GM12801 (cell line): ENCODE results near the gene CCDC24.

ENCODE experiments used
- CTCF ChIP-seq: IDR thresholded peaks from one replicate; pipeline ENCODE4 v1.5.1; 2011; ENCODE audit warnings: control low read depth; ENCODE audit not compliant: insufficient read length; ENCODE audit errors: extremely low read depth

The CCDC24 gene

GRCh38 chr1:43973981-43974442 lies 17.4 kb upstream of the CCDC24 start:
- TF ChIP-seq CTCF = no peak

- no peak for TF ChIP-seq CTCF
These were observed 16.8 kb upstream of the CCDC24 start, which contains the start of gene ATP6V0B for GRCh38 chr1:43974443-43975248. TSS of gene ATP6V0B (plus strand) at chr1:43974960. CDS start at chr1:43975041, 81 bp downstream.

- TF ChIP-seq CTCF = no peak
These were observed 16.0 kb upstream of the CCDC24 start for GRCh38 chr1:43975249-43975961.

GRCh38 chr1:43976045-43976444 lies 15.4 kb upstream of the CCDC24 start:
- no peak for TF ChIP-seq CTCF

DNA sequence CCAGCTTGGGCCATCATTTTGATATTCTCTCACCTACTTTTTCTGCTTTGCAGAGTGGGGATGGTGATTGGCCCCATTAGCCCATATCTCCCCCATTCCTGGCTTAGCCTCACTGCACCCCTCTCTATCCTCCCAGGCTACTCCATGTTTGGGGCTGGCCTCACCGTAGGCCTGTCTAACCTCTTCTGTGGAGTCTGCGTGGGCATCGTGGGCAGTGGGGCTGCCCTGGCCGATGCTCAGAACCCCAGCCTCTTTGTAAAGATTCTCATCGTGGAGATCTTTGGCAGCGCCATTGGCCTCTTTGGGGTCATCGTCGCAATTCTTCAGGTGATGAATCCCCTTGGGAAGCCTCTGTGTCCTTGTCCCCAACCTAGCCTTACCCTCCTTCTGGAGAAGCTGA lies 14.5 kb upstream of the CCDC24 start:
- no peak for TF ChIP-seq CTCF

GRCh38 chr1:43977376-43978263 lies 13.8 kb upstream of the CCDC24 start:
- no peak for TF ChIP-seq CTCF

- no peak for TF ChIP-seq CTCF
These were observed 13.2 kb upstream of the CCDC24 start for GRCh38 chr1:43978264-43978550.
